PC-3 (cell line): ENCODE measurements around the gene ETV6. TPM values are rescaled to one million over a fixed set of nuclear protein-coding genes. Genes with fewer than 3 reads are reported as not detected.

Experiments used
- ATAC-seq: fragments of 200-7000 bp; cut with Tn5 transposase; 2 replicates; pipeline ENCODE4 v1.9.1; 2020; ENCODE audit warnings: mild to moderate bottlenecking, moderate library complexity
- BruUV-seq: library from RNA; stranded (reverse); fragments of 400-500 nt; replicated peaks from 2 replicates; lab custom pipeline; 2021; lab: Mats Ljungman, UMichigan
- CTCF ChIA-PET: fragments of 300-600 bp; sonication (Branson Sonifier 250); formaldehyde crosslinking; loops from one replicate; lab custom pipeline; 2022; ENCODE audit warnings: antibody characterized with exemption; lab: Charles Lee
- POLR2A ChIA-PET: fragments of 300-600 bp; sonication (Branson Sonifier 250); formaldehyde crosslinking; loops from one replicate; lab custom pipeline; 2022; ENCODE audit warnings: antibody characterized with exemption; ENCODE audit not compliant: unreplicated experiment; lab: Charles Lee
- DNase-seq: peaks from one replicate; pipeline ENCODE4 v3.0.0-alpha.2; 2015
- H2AFZ ChIP-seq: fragments of 300-600 bp; sonication (generic); 2 replicates; pipeline ENCODE4 v1.6.0; 2016; ENCODE audit warnings: antibody characterized with exemption, low read length
- H3F3A ChIP-seq: fragments of 300-600 bp; sonication (generic); one replicate; pipeline ENCODE4 v1.6.0; 2017; ENCODE audit warnings: antibody characterized with exemption, low read length, control low read depth, mild to moderate bottlenecking; ENCODE audit not compliant: unreplicated experiment
- H3K27ac ChIP-seq: fragments of 300-600 bp; sonication (generic); 2 replicates; pipeline ENCODE4 v1.5.1; 2016; ENCODE audit warnings: mild to moderate bottlenecking, low read length
- H3K27me3 ChIP-seq: fragments of 300-600 bp; sonication (generic); 2 replicates; pipeline ENCODE4 v1.6.1; 2016; ENCODE audit warnings: low read length, mixed read lengths
- H3K36me3 ChIP-seq: fragments of 300-600 bp; sonication (generic); 2 replicates; pipeline ENCODE4 v1.6.1; 2016; ENCODE audit warnings: low read depth, mixed run types, low read length, mixed read lengths
- H3K4me1 ChIP-seq: fragments of 300-600 bp; sonication (generic); 2 replicates; pipeline ENCODE4 v1.5.1; 2016; ENCODE audit warnings: low read length; ENCODE audit not compliant: insufficient read depth
- H3K4me2 ChIP-seq: fragments of 300-600 bp; sonication (generic); 2 replicates; pipeline ENCODE4 v1.6.0; 2016; ENCODE audit warnings: low read length
- H3K4me3 ChIP-seq: fragments of 300-600 bp; sonication (generic); 2 replicates; pipeline ENCODE4 v1.5.1; 2016; ENCODE audit warnings: mild to moderate bottlenecking, low read length, mixed read lengths
- H3K79me2 ChIP-seq: fragments of 300-600 bp; sonication (generic); 2 replicates; pipeline ENCODE4 v1.6.1; 2017; ENCODE audit warnings: low read length, mixed read lengths
- H3K9ac ChIP-seq: fragments of 300-600 bp; sonication (generic); 2 replicates; pipeline ENCODE4 v1.6.0; 2016; ENCODE audit warnings: mild to moderate bottlenecking, low read length
- H3K9me2 ChIP-seq: fragments of 300-600 bp; sonication (generic); replicated peaks from 2 replicates; pipeline ENCODE4 v1.6.1; 2016; ENCODE audit warnings: mixed run types, low read length, mixed read lengths
- H3K9me3 ChIP-seq: fragments of 300-600 bp; sonication (generic); 2 replicates; pipeline ENCODE4 v1.6.1; 2016; ENCODE audit warnings: low read length, mixed read lengths
- H4K20me1 ChIP-seq: fragments of 300-600 bp; sonication (generic); 2 replicates; pipeline ENCODE4 v1.6.1; 2016; ENCODE audit warnings: low read length, mixed read lengths
- CTCF ChIP-seq: fragments of 300-600 bp; sonication (generic); conservative IDR thresholded peaks from 2 replicates; pipeline ENCODE4 v1.5.1; 2017; ENCODE audit warnings: antibody characterized with exemption, low read depth, mild to moderate bottlenecking, low read length
- EZH2 ChIP-seq: fragments of 300-600 bp; sonication (generic); IDR thresholded peaks from one replicate; pipeline ENCODE4 v1.6.1; 2017; ENCODE audit warnings: antibody characterized with exemption, mild to moderate bottlenecking, low read length; ENCODE audit not compliant: unreplicated experiment
- EZH2phosphoT487 ChIP-seq: fragments of 300-600 bp; sonication (generic); IDR thresholded peaks from 2 replicates; pipeline ENCODE4 v1.6.1; 2018; ENCODE audit warnings: mild to moderate bottlenecking, antibody characterized with exemption, low read length, borderline replicate concordance
- intact Hi-C: fragments of 100-400 bp; cut with micrococcal nuclease; formaldehyde crosslinking; loops from 2 replicates; pipeline ENCODE4 v1.9.0; 2023
- total RNA-seq: library from RNA; depleted of rRNA; stranded (reverse); fragments of >200 nt; gene quantifications from 2 replicates; pipeline ENCODE4 v1.2.3, GENCODE V29; 2014

The ETV6 gene
- total RNA-seq, 1 experiment from 2014 or later: 5.0 TPM

GRCh38 chr12:11669348-11669747 lies 19.9 kb downstream of the ETV6 start:
- no peak overlapping the region for H3K4me2 ChIP-seq
- intact Hi-C loops: no loop called here
- no peaks in the 10 kb centered on the region for H3K9me3 ChIP-seq
- DNase-seq (no peak), ATAC-seq (no peak)
- no peaks in the 10 kb centered on the region for H3K9me2 ChIP-seq
- BruUV-seq: no TSS peak
- H3K27me3 ChIP-seq: no peaks in the 10 kb centered on the region
- no peaks in the 10 kb centered on the region for H3K4me1 ChIP-seq
- TF ChIP-seq CTCF (no peak), EZH2phosphoT487 (no peak), EZH2 (no peak)
- POLR2A ChIA-PET: no interaction called here
- no peak overlapping the region for H3K27ac ChIP-seq
- no peaks in the 10 kb centered on the region for H3K36me3 ChIP-seq
- H4K20me1 ChIP-seq: no peaks in the 10 kb centered on the region
- H3F3A ChIP-seq: no peaks in the 10 kb centered on the region
- CTCF ChIA-PET: no interaction called here
- H3K79me2 ChIP-seq: no peaks in the 10 kb centered on the region
- no peak overlapping the region for H2AFZ ChIP-seq
- H3K9ac ChIP-seq: no peak overlapping the region
- H3K4me3 ChIP-seq: no peak overlapping the region

- H3K79me2 ChIP-seq: no peaks in the 10 kb centered on the region
- no peaks in the 10 kb centered on the region for H3K36me3 ChIP-seq
- H3K27me3 ChIP-seq: no peaks in the 10 kb centered on the region
- ChIA-PET CTCF (no interaction called here), POLR2A (no interaction called here)
- TF ChIP-seq EZH2 (no peak), EZH2phosphoT487 (no peak), CTCF (no peak)
- BruUV-seq: no TSS peak
- no peaks in the 10 kb centered on the region for H3F3A ChIP-seq
- no peak overlapping the region for H3K9ac ChIP-seq
- H3K4me3 ChIP-seq: no peak overlapping the region
- no peak overlapping the region for H3K4me2 ChIP-seq
- ATAC-seq (no peak), DNase-seq (no peak)
- H2AFZ ChIP-seq: no peak overlapping the region
- no peak overlapping the region for H3K27ac ChIP-seq
- H3K4me1 ChIP-seq: no peaks in the 10 kb centered on the region
- H4K20me1 ChIP-seq: no peaks in the 10 kb centered on the region
- H3K9me3 ChIP-seq: no peaks in the 10 kb centered on the region
- intact Hi-C loops: no loop called here
- no peaks in the 10 kb centered on the region for H3K9me2 ChIP-seq
Measured at GRCh38 chr12:11672256-11673191, 23.1 kb downstream of the ETV6 start.
